ENCODE results near the gene DNMBP. TPM values are rescaled to one million over a fixed set of nuclear protein-coding genes. Genes with fewer than 3 reads are reported as not detected.
"Not testable (repeated sequence)": the region's sequence is repeated elsewhere in the genome, so short reads cannot be mapped to it uniquely, and the experiment has no call there.

Gene DNMBP
- total and polyA plus RNA-seq, 2 of the 8 experiments (the other 6 are each of a cell fraction or from before 2014, with no cell fraction given) = 19.1 to 26.4 TPM

- H3K56ac ChIP-seq (replicated peaks; ENCODE audit: insufficient read length, low read depth, low read length); H3K36me3 ChIP-seq (ENCODE audit: control insufficient read depth in 2 of 4, insufficient read depth in 4 of 4, low read length in 3 of 4); H3K4me3 ChIP-seq (ENCODE audit: extremely low read depth in 1 of 4, insufficient read depth in 2 of 4, low read depth in 3 of 4, low read length in 4 of 4); H2AFZ ChIP-seq (ENCODE audit: low read length); H3K9me3 ChIP-seq (ENCODE audit: insufficient read depth in 2 of 2, low read depth in 1 of 2, low read length in 1 of 2); POLR2A ChIA-PET (ENCODE audit: partially characterized antibody); H3K4me2 ChIP-seq (ENCODE audit: insufficient read depth in 1 of 2, low read depth in 2 of 2, low read length in 2 of 2); H2BK12ac ChIP-seq (ENCODE audit: low read depth, low read length); H4K91ac ChIP-seq (replicated peaks; ENCODE audit: insufficient read length, low read length); H2BK15ac ChIP-seq (ENCODE audit: low read length); H4K8ac ChIP-seq (ENCODE audit: extremely low read depth, insufficient read depth, low read length); H3K79me2 ChIP-seq (ENCODE audit: control insufficient read depth in 1 of 2, insufficient read depth in 2 of 2, low read length in 2 of 2); DNase-seq (ENCODE audit: low read depth in 1 of 2, low spot score in 2 of 2); H3K23me2 ChIP-seq (ENCODE audit: low read depth, low read length); CTCF ChIA-PET (ENCODE audit: partially characterized antibody); H2BK20ac ChIP-seq (ENCODE audit: low read length); H3K9ac ChIP-seq (replicated peaks in 1 of 4; ENCODE audit: extremely low read depth in 1 of 4, low read depth in 3 of 4, low read length in 3 of 4); H3K4ac ChIP-seq (replicated peaks; ENCODE audit: insufficient read length, low read depth, low read length); H3K27ac ChIP-seq (ENCODE audit: low read depth, low read length); H2AK5ac ChIP-seq (ENCODE audit: low read depth, low read length); H3K4me1 ChIP-seq (replicated peaks in 1 of 4; ENCODE audit: control insufficient read depth in 3 of 4, insufficient read depth in 4 of 4, low read length in 3 of 4); H3K27me3 ChIP-seq (replicated peaks in 1 of 4; ENCODE audit: control insufficient read depth in 3 of 4, extremely low read depth in 1 of 4, insufficient read depth in 3 of 4, low read length in 3 of 4); H3K14ac ChIP-seq (ENCODE audit: insufficient read length); H2BK120ac ChIP-seq (replicated peaks; ENCODE audit: low read depth, low read length); H3K18ac ChIP-seq (ENCODE audit: extremely low read depth, low read length); H3K23ac ChIP-seq (ENCODE audit: insufficient read length); H3K79me1 ChIP-seq (ENCODE audit: low read depth, low read length); H4K5ac ChIP-seq (ENCODE audit: insufficient read length, low read depth, low read length); H4K20me1 ChIP-seq (replicated peaks in 1 of 2; ENCODE audit: control insufficient read depth in 1 of 2, insufficient read depth in 2 of 2, low read length in 2 of 2); H2BK5ac ChIP-seq (ENCODE audit: low read depth, low read length): not testable (repeated sequence)
- 84% methylated on average over 4 of the region's 7 CpGs; no CpG with 5 or more reads in 1 of the 2 experiments for WGBS, 2 experiments (ENCODE audit: extremely low coverage in 1 of 2, insufficient coverage in 1 of 2, insufficient read length in 1 of 2, insufficient replicate concordance in 2 of 2, low coverage in 1 of 2, low lambda C conversion rate in 2 of 2, missing lambda C conversion rate in 1 of 2)
- peak; percentile 50 for FAIRE-seq
Observed at GRCh38 chr10:99963467-99964165, 46.1 kb downstream of the DNMBP start.

Measured in H1 (cell line).